ENCODE measurements around the gene FHIT. TPM values are rescaled to one million over a fixed set of nuclear protein-coding genes. Genes with fewer than 3 reads are reported as not detected.
A peak's percentile ranks its signal among the peaks of the same experiment; 100 is the strongest.
"Not testable (repeated sequence)": the region's sequence is repeated elsewhere in the genome, so short reads cannot be mapped to it uniquely, and the experiment has no call there.

The FHIT gene
- total RNA-seq, 1 donor from 2014 or later, result 7.9 TPM

- DNase-seq (ENCODE audit: low spot score), result peak; percentile 46
Observed at GRCh38 chr3:59809710-59810444, 1441.4 kb downstream of the FHIT start.

GRCh38 chr3:59809016-59809415 lies 1442.2 kb downstream of the FHIT start:
- no peak for DNase-seq (ENCODE audit: low spot score)

- peak; percentile 83 for DNase-seq (ENCODE audit: low spot score)
Observed at GRCh38 chr3:59808446-59808845, 1442.8 kb downstream of the FHIT start.

DNA sequence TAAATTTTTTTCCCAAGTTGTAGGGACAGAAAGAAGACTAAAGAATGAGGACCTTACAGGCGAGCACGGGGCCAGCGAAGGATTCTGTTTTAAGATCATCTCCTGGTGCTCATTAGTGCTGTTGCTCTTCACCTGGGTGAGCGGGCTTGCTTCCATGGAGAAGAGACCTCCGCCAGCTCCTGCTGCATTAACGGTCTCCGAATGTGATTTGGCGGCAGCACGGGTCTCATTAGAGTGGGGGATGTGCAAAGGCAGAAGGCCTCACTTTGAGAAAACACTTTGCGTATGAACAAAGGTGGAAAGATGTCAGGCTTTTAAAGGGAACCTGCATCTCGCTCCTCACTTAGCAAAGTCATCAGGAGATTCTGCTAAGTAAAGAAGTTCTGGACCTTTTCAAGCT lies 1448.0 kb downstream of the FHIT start:
- DNase-seq (ENCODE audit: low spot score), result no peak

GRCh38 chr3:59802453-59802852 lies 1448.8 kb downstream of the FHIT start:
- DNase-seq (ENCODE audit: low spot score), result not testable (repeated sequence)

DNA sequence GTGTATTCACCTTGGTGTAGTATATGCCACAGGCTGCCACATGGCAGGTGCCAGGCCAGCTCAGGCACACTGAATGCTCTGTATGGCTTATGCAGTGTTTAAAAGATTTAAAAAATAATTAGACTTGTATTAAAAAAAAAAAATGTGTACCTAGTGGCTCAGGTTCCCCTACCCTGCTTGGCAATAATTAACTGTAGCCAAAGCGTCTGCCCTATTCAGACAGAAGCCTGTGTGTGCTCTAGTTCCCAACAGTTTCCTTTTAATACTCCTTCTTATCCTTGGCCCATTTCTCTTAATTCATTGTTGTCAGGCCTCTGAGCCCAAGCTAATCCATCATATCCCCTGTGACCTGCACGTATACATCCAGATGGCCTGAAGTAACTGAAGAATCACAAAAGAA lies 1449.2 kb downstream of the FHIT start:
- DNase-seq (ENCODE audit: low spot score), result no peak

DNA sequence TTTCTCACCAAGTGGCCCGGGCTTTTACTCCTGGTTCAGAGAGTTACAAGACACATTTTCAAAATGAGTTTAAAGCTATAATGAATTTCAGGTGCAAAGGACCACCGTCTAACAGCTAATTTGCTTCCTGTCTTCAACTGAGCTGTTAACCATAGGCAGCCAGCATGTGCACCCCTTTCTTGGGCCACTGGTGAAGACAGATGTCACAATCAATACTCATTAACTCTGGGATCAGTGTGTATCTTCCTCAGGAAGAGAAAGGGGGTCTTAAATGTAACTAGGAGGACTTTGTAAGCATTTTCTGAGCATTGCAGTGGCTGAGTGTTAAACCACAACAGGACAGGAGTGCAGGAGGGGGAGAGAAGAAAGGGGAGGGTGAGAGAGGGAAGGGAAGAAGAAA lies 1450.8 kb downstream of the FHIT start:
- no peak for DNase-seq (ENCODE audit: low spot score)

DNA sequence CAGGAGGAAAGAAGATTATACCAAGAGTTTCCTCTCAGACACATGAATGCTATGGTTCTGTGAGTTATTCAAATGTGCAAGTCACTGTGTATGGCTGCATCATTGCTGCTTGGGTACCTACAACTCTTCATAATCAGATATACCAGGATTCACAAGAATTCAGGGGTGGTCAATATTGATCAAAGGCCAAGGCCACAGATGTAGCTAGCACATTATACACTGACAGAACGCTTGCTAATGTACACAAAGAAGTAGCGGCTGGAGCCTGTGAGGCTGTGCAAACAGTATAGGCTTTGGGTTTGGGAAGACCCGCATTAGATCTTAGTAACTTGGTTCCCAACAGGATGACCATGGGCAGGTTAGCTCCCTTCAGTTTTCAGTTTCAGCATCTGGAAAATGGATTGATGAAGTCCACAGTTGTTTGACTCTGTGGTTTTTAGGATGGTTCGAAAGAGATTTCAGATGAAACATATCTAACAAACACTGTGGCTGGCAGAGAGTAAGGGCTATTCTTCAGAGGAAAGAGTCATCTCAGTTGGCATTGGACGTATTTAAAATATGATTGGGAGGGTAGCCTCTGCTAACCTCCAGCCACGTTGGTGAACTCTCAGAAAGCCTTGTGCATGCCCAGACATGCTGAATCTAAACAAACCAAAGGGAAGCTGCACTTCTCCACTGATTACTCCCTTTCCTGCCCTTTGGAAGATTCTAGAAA lies 1452.7 kb downstream of the FHIT start:
- DNase-seq (ENCODE audit: low spot score), result no peak

DNA sequence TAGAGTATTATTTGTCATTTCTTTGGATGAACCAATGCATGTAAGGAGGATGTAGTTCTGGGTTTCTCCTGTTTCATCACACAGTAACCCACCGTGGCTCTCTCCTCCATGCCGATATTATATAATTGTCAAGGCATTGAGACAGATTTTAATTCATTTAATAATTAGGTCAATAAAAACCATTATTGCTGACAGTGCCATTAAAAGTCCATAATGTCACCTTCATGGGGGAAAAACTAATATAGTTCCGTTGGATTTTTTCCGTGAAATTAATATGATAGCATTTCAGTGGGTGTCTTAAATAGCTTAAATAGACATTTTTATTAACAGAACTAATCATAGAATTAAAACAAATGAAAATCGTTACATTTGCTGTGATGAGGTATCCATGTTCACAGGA lies 1453.7 kb downstream of the FHIT start:
- DNase-seq (ENCODE audit: low spot score), result no peak

DNA sequence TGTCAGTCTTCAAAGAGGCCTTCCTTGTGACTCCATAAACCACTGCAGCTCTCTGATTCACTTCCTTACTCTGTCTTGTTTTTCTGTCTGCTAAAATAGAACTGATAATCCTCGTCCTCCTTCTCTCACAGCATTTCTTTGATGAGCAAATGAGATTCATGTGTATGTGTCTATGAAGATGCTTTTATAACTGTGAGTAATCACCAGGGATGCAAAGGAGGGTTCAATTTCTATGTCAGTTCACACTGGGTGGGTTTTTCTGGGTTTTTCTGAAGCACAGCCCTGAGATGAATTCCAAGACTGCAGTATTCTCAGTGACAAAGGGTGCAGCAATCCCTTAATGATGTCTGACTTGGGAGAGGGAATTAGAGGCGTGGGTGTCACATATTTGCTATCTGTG lies 1454.8 kb downstream of the FHIT start:
- no peak for DNase-seq (ENCODE audit: low spot score)

- DNase-seq (ENCODE audit: low spot score), result no peak
Observed at GRCh38 chr3:59795756-59796155, 1455.5 kb downstream of the FHIT start.

DNA sequence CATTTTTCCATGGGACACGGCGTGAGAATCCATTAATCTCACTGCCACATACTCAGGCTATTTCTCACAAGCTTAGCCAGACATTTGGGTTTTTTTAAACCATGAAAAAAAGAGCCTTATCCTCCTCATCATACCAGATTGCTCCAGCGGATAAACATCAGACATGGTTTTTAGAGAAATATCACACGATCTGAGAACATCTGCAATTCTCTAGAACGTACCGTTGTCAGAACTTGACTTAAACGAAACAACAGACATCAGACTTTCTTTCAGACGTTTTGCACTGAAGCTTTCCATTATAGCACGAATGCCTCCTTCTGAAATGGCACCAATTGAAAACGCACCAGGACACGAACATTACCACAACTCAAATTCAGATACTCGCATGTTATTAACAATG lies 1457.3 kb downstream of the FHIT start:
- no peak for DNase-seq (ENCODE audit: low spot score)

DNA sequence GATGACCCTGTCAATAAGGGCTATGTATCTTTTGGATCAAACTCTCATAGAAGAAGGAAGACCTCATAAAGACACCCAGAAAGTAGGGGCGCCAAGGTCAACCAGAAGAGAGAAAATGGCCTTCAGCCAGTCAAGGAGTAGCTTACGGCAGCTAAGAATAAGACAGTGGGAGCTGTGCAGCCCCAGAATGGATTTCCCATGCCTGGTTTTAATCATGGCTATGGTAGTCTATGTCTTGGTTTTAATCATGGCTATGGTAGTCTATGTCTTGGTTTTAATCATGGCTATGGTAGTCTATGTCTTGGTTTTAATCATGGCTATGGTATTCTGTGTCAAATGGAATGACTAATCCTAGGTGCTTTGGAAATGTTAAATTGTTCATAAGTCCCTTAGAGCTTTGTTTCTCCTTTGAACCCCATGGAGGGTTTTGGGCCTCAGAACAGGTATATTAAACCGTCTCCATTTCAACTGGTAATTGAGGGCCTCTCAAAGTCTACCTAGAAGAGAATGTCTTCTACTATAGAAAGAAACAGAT lies 1459.4 kb downstream of the FHIT start:
- no peak for DNase-seq (ENCODE audit: low spot score)

GRCh38 chr3:59790241-59790640 lies 1461.0 kb downstream of the FHIT start:
- no peak for DNase-seq (ENCODE audit: low spot score)

GRCh38 chr3:59788801-59789200 lies 1462.5 kb downstream of the FHIT start:
- no peak for DNase-seq (ENCODE audit: low spot score)

GRCh38 chr3:59788133-59788532 lies 1463.1 kb downstream of the FHIT start:
- no peak for DNase-seq (ENCODE audit: low spot score)

- no peak for DNase-seq (ENCODE audit: low spot score)
Observed at GRCh38 chr3:59786374-59786773, 1464.9 kb downstream of the FHIT start.

GRCh38 chr3:59784164-59784563 lies 1467.1 kb downstream of the FHIT start:
- no peak for DNase-seq (ENCODE audit: low spot score)

DNA sequence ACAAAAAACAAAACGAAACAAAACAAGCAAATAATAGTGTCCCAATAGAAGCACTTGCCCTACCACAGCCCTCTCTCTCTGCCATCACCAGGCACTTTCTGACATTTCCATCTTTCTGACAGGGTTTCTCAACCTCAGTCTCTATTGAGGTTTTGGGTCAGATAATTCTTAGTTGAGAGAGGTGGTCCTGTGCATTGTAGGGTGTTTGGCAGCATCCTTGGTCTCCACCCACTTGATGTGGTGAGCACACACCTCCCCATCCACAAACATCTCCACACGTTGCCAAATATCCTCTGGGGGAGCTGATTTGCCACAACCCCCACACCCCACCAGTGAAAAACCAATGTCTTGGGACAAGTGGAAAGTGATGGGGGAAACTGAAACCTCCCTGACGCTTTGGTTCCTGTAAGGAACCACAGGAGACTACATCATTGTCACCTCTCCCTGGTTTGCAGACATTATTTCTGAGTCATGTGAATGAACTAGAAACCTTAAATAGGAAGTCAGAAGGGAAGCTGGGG lies 1467.7 kb downstream of the FHIT start:
- no peak for DNase-seq (ENCODE audit: low spot score)

- DNase-seq (ENCODE audit: low spot score), result no peak
Observed at GRCh38 chr3:59782664-59783063, 1468.6 kb downstream of the FHIT start.

GRCh38 chr3:59780209-59780608 lies 1471.0 kb downstream of the FHIT start:
- DNase-seq (ENCODE audit: low spot score), result no peak

GRCh38 chr3:59779260-59779659 lies 1472.0 kb downstream of the FHIT start:
- DNase-seq (ENCODE audit: low spot score), result no peak

GRCh38 chr3:59777667-59778077 lies 1473.6 kb downstream of the FHIT start:
- no peak for DNase-seq (ENCODE audit: low spot score)

Data from umbilical cord (tissue), 2 donors.